ENCODE measurements around the gene JAG1.

Gene JAG1

GRCh38 chr20:10673842-10674683, at the start of gene JAG1:
Gene JAG1, minus strand, starts transcription at chr20:10673999. Its CDS starts 469 bp downstream, at chr20:10673530.
- intact Hi-C loops (cut with DNase I) = loop anchor here (2.0 to 10.0 kb wide), 2 partner anchors 239 to 871 kb away; partner anchors contain the start of genes MKKS and SLX4IP

GRCh38 chr20:10721976-10722375, 48.2 kb upstream of the JAG1 start:
- intact Hi-C loops (cut with DNase I) = no loop called here
- no peak for DNase-seq

More at GRCh38 chr20:10673842-10674683, at the start of gene JAG1:
- DNase-seq = peak; percentile 84 to 99 (median 93)

- intact Hi-C loops (cut with DNase I) = no loop called here
- no peak for DNase-seq
Observed at GRCh38 chr20:10721137-10721896, 47.5 kb upstream of the JAG1 start.

GRCh38 chr20:10720565-10720964, 46.8 kb upstream of the JAG1 start:
- intact Hi-C loops (cut with DNase I) = no loop called here
- DNase-seq = no peak

GRCh38 chr20:10719740-10720385, 46.1 kb upstream of the JAG1 start:
- intact Hi-C loops (cut with DNase I) = no loop called here
- no peak for DNase-seq

- intact Hi-C loops (cut with DNase I) = no loop called here
Observed at GRCh38 chr20:10718661-10719060, 44.9 kb upstream of the JAG1 start.

GRCh38 chr20:10716855-10717254, 43.1 kb upstream of the JAG1 start:
- intact Hi-C loops (cut with DNase I) = no loop called here
- no peak for DNase-seq

More at GRCh38 chr20:10718661-10719060, 44.9 kb upstream of the JAG1 start:
- no peak for DNase-seq

- no peak for DNase-seq
- intact Hi-C loops (cut with DNase I) = no loop called here
Observed at GRCh38 chr20:10715035-10715434, 41.2 kb upstream of the JAG1 start.

- intact Hi-C loops (cut with DNase I) = no loop called here
- no peak for DNase-seq
Observed at GRCh38 chr20:10714236-10714975, 40.6 kb upstream of the JAG1 start.

GRCh38 chr20:10713161-10713560, 39.4 kb upstream of the JAG1 start:
- intact Hi-C loops (cut with DNase I) = no loop called here
- no peak for DNase-seq

GRCh38 chr20:10711903-10712451, 38.2 kb upstream of the JAG1 start:
- no peak for DNase-seq
- intact Hi-C loops (cut with DNase I) = no loop called here

- intact Hi-C loops (cut with DNase I) = no loop called here
Observed at GRCh38 chr20:10710991-10711775, 37.4 kb upstream of the JAG1 start.

GRCh38 chr20:10709916-10710315, 36.1 kb upstream of the JAG1 start:
- intact Hi-C loops (cut with DNase I) = no loop called here

More at GRCh38 chr20:10710991-10711775, 37.4 kb upstream of the JAG1 start:
- DNase-seq = no peak

GRCh38 chr20:10708351-10709185, 34.8 kb upstream of the JAG1 start:
- no peak for DNase-seq
- intact Hi-C loops (cut with DNase I) = no loop called here

More at GRCh38 chr20:10709916-10710315, 36.1 kb upstream of the JAG1 start:
- no peak for DNase-seq

- intact Hi-C loops (cut with DNase I) = no loop called here
- DNase-seq = no peak
Observed at GRCh38 chr20:10707791-10708190, 34.0 kb upstream of the JAG1 start.

GRCh38 chr20:10707068-10707467, 33.3 kb upstream of the JAG1 start:
- intact Hi-C loops (cut with DNase I) = no loop called here
- no peak for DNase-seq

GRCh38 chr20:10706460-10706811, 32.6 kb upstream of the JAG1 start:
- no peak for DNase-seq

GRCh38 chr20:10705801-10706459, 32.1 kb upstream of the JAG1 start:
- no peak for DNase-seq
- intact Hi-C loops (cut with DNase I) = no loop called here

More at GRCh38 chr20:10706460-10706811, 32.6 kb upstream of the JAG1 start:
- intact Hi-C loops (cut with DNase I) = no loop called here
